ENCODE data around the gene LRGUK. TPM values are rescaled to one million over a fixed set of nuclear protein-coding genes. Genes with fewer than 3 reads are reported as not detected.

LRGUK gene
- total RNA-seq, 1 donor = 0.72 TPM

- TF ChIP-seq CTCF (IDR thresholded peaks at IDR 0.05; ENCODE audit: extremely low read depth, low read depth, low read length) = no peak
- no peaks in the 10 kb centered on the region for H3K79me2 ChIP-seq (ENCODE audit: insufficient read depth, low read length)
- no peaks in the 10 kb centered on the region for H3K9me3 ChIP-seq (ENCODE audit: low read depth, low read length)
- H4K20me1 ChIP-seq (ENCODE audit: insufficient read depth, low read length) = no peaks in the 10 kb centered on the region
- no peaks in the 10 kb centered on the region for H3K4me1 ChIP-seq (ENCODE audit: insufficient read depth, low read length)
- no peak overlapping the region for H3K4me3 ChIP-seq (ENCODE audit: insufficient read depth, low read length)
- H3K27ac ChIP-seq (ENCODE audit: low read depth, low read length) = no peak overlapping the region
- no peak for DNase-seq (ENCODE audit: insufficient read length, low spot score, missing footprints)
- no peak overlapping the region for H2AFZ ChIP-seq (ENCODE audit: low read length)
- H3K4me2 ChIP-seq (ENCODE audit: insufficient read depth, low read length) = no peak overlapping the region
- no peaks in the 10 kb centered on the region for H3K27me3 ChIP-seq (ENCODE audit: insufficient read depth, low read length)
- H3K36me3 ChIP-seq (ENCODE audit: insufficient read depth, low read length) = peaks cover 25% of the 10 kb centered on the region
Measured at GRCh38 chr7:134302120-134302519, 175.0 kb downstream of the LRGUK start.

- TF ChIP-seq CTCF (IDR thresholded peaks at IDR 0.05; ENCODE audit: extremely low read depth, low read depth, low read length) = no peak
- H4K20me1 ChIP-seq (ENCODE audit: insufficient read depth, low read length) = no peaks in the 10 kb centered on the region
- H2AFZ ChIP-seq (ENCODE audit: low read length) = no peak overlapping the region
- peaks cover 3% of the 10 kb centered on the region for H3K4me1 ChIP-seq (ENCODE audit: insufficient read depth, low read length)
- no peak overlapping the region for H3K27ac ChIP-seq (ENCODE audit: low read depth, low read length)
- DNase-seq (ENCODE audit: insufficient read length, low spot score, missing footprints) = peak; percentile 42
- H3K27me3 ChIP-seq (ENCODE audit: insufficient read depth, low read length) = no peaks in the 10 kb centered on the region
- no peaks in the 10 kb centered on the region for H3K9me3 ChIP-seq (ENCODE audit: low read depth, low read length)
- no peak overlapping the region for H3K4me2 ChIP-seq (ENCODE audit: insufficient read depth, low read length)
- peaks cover 10% of the 10 kb centered on the region for H3K36me3 ChIP-seq (ENCODE audit: insufficient read depth, low read length)
- peaks cover 11% of the 10 kb centered on the region for H3K79me2 ChIP-seq (ENCODE audit: insufficient read depth, low read length)
- no peak overlapping the region for H3K4me3 ChIP-seq (ENCODE audit: insufficient read depth, low read length)
Measured at GRCh38 chr7:134307320-134307719, 180.2 kb downstream of the LRGUK start.

GRCh38 chr7:134308548-134308947 lies 181.4 kb downstream of the LRGUK start:
- H3K4me2 ChIP-seq (ENCODE audit: insufficient read depth, low read length) = no peak overlapping the region
- peaks cover 15% of the 10 kb centered on the region for H3K79me2 ChIP-seq (ENCODE audit: insufficient read depth, low read length)
- no peak overlapping the region for H2AFZ ChIP-seq (ENCODE audit: low read length)
- no peak overlapping the region for H3K4me3 ChIP-seq (ENCODE audit: insufficient read depth, low read length)
- no peak for TF ChIP-seq CTCF (IDR thresholded peaks at IDR 0.05; ENCODE audit: extremely low read depth, low read depth, low read length)
- no peaks in the 10 kb centered on the region for H4K20me1 ChIP-seq (ENCODE audit: insufficient read depth, low read length)
- no peaks in the 10 kb centered on the region for H3K9me3 ChIP-seq (ENCODE audit: low read depth, low read length)
- H3K27ac ChIP-seq (ENCODE audit: low read depth, low read length) = no peak overlapping the region
- peaks cover 3% of the 10 kb centered on the region for H3K4me1 ChIP-seq (ENCODE audit: insufficient read depth, low read length)
- H3K27me3 ChIP-seq (ENCODE audit: insufficient read depth, low read length) = no peaks in the 10 kb centered on the region
- H3K36me3 ChIP-seq (ENCODE audit: insufficient read depth, low read length) = peaks cover 10% of the 10 kb centered on the region
- no peak for DNase-seq (ENCODE audit: insufficient read length, low spot score, missing footprints)

- Histone ChIP-seq H3K27ac (ENCODE audit: low read depth, low read length) (no peak overlapping the region), H2AFZ (ENCODE audit: low read length) (no peak overlapping the region), H3K27me3 (ENCODE audit: insufficient read depth, low read length) (no peaks in the 10 kb centered on the region), H3K4me2 (ENCODE audit: insufficient read depth, low read length) (no peak overlapping the region), H3K36me3 (ENCODE audit: insufficient read depth, low read length) (no peaks in the 10 kb centered on the region), H3K9me3 (ENCODE audit: low read depth, low read length) (no peaks in the 10 kb centered on the region), H4K20me1 (ENCODE audit: insufficient read depth, low read length) (no peaks in the 10 kb centered on the region), H3K4me3 (ENCODE audit: insufficient read depth, low read length) (no peak overlapping the region), H3K79me2 (ENCODE audit: insufficient read depth, low read length) (peaks cover 40% of the 10 kb centered on the region), H3K4me1 (ENCODE audit: insufficient read depth, low read length) (peaks cover 7% of the 10 kb centered on the region)
- no peak for DNase-seq (ENCODE audit: insufficient read length, low spot score, missing footprints)
- no peak for TF ChIP-seq CTCF (IDR thresholded peaks at IDR 0.05; ENCODE audit: extremely low read depth, low read depth, low read length)
Measured at GRCh38 chr7:134311807-134312206, 184.7 kb downstream of the LRGUK start.
